HG03135 (cell line): ENCODE data around the gene ANXA4.

ENCODE experiments used
- ATAC-seq: cut with Tn5 transposase; IDR thresholded peaks from one replicate; pipeline ENCODE4 v1.9.1; 2021; ENCODE audit warnings: mild to moderate bottlenecking, moderate library complexity; ENCODE audit not compliant: unreplicated experiment

The ANXA4 gene

GRCh38 chr2:69836316-69836715 is 94.4 kb downstream of the ANXA4 start:
- no peak for ATAC-seq

GRCh38 chr2:69837533-69837932 is 95.6 kb downstream of the ANXA4 start:
- no peak for ATAC-seq

GRCh38 chr2:69843993-69844392 is 102.1 kb downstream of the ANXA4 start:
- no peak for ATAC-seq

- no peak for ATAC-seq
Measured at GRCh38 chr2:69844560-69844959, 102.6 kb downstream of the ANXA4 start.

- ATAC-seq = no peak
Measured at GRCh38 chr2:69846182-69847067, 104.5 kb downstream of the ANXA4 start.

GRCh38 chr2:69847068-69847828 is 105.3 kb downstream of the ANXA4 start:
- ATAC-seq = no peak

- no peak for ATAC-seq
Measured at GRCh38 chr2:69848186-69848790, 106.4 kb downstream of the ANXA4 start.

- ATAC-seq = no peak
Measured at GRCh38 chr2:69858261-69858660, 116.3 kb downstream of the ANXA4 start.

GRCh38 chr2:69863298-69863697 is 121.4 kb downstream of the ANXA4 start:
- ATAC-seq = no peak
